HG03280 (cell line): ENCODE measurements around the gene OMP.

Experiments used
- ATAC-seq: cut with Tn5 transposase; IDR thresholded peaks from one replicate; pipeline ENCODE4 v1.9.1; 2021; ENCODE audit warnings: mild to moderate bottlenecking, moderate library complexity; ENCODE audit not compliant: unreplicated experiment

OMP gene

DNA sequence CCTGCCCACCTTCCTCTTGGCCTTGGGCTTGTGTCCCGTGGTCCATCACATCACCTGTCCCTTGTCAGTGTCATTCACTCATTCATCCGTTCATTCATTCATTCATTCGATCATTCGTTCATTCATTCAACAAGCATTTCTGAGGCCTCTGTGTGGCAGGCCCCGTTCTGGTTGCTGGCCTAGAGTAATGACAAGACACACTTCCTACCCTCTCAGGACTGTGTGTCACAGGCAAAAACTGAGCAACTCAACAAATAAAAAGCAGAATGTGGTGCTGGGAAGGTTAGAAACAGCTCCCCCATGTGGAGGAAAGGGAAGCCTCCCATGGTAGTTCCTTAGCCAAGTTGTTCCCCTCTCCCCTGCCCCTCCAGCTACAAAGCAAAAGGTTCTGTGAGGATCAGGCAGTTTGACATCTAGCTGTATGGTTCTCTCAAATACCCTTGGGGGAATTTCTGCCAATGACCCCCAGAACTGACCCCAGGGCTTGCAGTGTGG is 1.6 kb upstream of the OMP start:
- ATAC-seq, result no peak

DNA sequence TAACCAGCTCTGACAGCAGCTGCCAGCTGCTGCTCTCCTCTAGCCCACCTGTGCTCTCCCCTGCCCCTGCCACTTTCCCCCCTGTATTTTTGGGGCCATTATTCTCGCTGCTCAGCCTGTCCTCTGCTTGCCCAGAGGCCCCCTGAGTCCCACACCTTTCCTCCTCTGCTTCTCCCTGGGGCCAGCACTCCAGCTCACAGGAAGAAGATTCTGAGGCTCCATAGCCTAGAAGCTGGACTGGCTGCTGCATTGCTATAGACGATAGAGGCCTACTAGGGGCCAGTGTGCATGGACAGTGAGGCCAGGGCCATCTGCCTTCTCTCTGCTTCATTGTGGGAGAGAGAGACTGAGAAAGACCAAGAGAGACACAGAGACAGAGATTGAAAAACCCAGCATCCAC is 679 bp downstream of the OMP start:
- no peak for ATAC-seq

- no peak for ATAC-seq
Measured at GRCh38 chr11:77104727-77105126, 2.1 kb downstream of the OMP start.

DNA sequence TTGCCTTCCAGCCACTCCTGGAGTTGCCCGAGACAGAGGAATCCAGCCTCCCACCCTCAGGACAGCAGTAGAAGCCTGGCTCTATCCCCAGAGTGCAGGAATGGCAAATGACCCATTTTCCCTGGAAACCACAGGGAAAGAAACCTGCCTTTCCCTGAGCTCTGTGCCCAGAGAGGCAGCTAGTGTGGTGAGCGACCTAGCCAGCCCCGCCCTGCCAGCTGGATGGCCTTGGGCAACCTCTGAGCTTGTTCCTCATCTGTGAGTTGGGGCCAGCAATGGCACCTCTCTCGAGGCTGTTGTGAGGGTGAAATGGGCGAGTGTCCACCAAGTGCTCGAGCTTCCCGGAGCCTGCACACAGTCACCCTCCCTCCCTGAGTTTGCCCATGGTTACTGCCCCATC is 3.7 kb downstream of the OMP start:
- ATAC-seq, result no peak

DNA sequence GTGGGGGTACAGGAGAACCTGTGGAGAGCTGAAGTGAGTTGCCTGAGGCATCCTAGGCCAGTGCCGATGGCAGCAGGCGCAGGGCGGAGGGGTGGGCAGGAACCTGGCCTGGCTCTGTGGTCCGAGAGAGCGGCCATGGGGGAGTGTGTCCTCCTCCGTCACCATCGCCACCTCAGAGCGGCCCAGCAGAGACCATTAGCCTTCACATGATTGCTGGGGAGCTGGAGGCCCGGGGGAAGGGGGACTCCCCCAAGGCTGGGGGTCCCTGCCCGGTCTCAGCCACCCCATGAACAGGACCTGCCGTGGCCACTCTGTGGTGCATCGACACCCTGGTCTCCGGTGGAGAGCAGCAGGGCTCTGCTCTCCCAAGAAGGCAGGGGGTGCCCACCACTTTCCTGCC is 4.1 kb downstream of the OMP start:
- no peak for ATAC-seq

DNA sequence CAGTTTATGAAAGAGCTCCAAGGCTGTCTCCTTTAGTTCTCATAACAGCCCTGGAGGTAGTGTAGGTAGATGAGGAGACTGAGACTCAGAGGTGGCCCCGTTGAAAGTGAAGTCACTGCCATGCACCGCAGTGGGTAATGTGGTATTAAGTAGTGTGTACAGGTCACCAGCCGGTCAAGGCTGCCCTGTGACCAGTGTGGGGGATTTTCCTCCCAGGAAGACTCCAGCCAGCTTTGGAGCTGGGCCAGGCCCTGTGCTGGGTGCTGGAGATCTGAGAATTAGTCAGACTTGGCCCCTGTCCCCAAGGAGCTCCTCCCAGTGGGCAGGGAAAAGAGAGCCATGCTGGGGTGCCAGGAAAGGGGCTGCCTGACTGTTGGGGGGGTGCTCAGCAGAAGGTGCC is 5.3 kb downstream of the OMP start:
- no peak for ATAC-seq

GRCh38 chr11:77108436-77108835 is 5.8 kb downstream of the OMP start:
- ATAC-seq, result no peak

DNA sequence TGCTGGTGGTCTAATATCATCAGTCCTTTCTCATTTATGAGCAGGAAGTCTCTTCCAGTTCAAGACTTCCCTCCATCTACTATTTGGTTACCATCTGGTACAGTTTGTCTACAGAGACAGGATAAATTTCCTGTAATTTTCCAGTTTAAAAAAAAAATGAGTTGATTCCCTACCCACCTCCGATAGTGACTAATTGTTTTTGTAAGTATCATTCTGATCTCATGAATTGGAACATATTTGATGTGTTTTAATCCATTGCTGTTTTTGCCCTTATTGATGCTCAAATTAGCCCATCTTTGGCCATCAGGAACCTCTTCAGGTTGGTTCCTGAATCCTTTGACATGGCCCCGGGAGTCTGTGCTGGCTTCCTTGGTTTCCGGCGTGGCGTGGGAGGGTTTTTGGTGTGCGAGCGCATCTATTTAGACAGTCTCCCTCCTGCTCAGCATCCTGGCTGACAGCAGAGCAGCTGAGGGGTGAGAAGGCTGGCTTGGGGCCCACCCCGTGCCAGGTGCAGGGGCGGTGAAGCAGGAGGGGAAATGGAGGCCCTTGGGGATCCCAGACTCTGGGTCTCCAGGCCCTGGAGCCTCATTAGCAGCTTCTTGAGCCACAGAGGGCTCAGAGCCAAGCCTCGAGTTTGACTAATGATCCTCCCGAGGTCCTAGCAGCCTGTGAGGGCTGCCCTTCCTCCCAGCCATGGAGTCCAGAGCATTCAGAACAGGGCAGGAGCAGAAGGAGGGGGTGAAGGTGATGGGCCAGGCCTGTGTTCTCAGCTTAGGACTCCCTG is 6.8 kb downstream of the OMP start:
- no peak for ATAC-seq

DNA sequence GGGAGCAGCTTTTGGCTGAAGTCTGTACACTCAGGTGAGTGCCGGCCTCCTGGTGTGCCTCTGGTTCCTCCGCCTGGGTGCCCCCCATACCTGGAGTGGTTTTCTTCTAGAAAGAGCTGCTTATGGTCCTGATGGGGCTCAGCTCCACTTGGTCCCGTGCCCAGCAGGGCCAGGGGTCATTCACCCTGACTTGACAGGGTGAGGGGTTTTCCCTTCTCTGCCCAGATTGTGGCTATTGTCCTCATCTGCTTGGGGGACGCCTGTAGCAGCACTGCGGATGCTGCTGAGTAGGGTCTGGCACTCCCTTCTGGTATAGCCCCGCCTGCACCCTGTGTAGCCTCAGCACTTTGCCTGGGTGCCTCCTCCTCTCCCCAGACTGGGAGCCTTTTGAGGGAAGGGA is 8.2 kb downstream of the OMP start:
- no peak for ATAC-seq

DNA sequence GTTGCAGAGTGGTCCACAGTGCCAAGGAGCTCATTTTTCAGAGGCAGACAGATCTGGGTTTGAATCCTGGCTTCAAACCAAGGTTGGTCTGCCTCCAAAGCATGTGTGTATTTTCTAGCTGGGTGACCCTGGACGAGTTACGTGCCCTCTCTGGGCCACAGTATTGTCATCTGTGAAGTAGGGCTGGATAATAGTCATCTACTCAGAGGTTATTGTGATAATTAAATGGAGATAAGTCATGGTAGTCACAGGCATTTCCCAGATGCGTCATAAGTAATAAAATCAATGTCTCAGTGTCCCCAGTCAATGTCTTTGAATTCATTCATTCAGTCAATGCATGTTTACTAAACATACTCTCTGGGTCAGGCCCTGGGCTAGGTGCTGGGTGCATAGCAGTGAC is 8.6 kb downstream of the OMP start:
- no peak for ATAC-seq

GRCh38 chr11:77111946-77112345 is 9.3 kb downstream of the OMP start:
- ATAC-seq, result no peak

DNA sequence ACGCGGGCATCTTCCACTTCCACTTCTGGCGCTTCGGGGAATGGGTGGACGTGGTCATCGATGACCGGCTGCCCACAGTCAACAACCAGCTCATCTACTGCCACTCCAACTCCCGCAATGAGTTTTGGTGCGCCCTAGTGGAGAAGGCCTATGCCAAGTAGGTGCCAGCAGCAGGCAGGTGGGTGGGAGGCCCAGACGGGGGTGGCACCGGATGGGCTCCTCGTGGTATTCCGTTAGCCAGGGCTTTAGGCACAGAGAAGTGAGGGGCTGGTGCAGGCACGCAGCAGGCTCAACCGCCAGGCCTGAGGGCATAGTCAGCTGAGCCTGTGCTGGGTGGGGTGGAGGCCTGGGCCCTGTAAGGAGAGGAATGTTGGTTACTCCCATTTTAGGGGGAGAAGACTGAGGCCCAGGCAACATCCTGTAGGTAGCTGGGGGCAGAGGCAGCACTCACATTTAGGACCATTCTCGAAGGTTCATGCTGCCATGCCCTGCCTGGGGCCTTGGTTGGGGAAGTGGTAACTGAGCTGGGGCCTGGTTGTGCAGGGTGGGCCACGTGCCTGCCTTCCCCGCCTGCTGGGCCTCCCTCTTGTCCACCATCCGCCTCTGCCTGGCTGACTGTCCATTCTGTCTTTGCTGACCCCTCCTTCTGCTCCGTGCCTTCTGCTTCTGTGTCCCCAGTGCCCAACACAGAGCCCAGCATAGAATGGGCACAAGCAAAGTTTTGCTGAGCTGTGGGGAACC is 10.2 kb downstream of the OMP start:
- no peak for ATAC-seq

GRCh38 chr11:77113382-77114088 is 10.9 kb downstream of the OMP start:
- ATAC-seq, result no peak

GRCh38 chr11:77114089-77114463 is 11.4 kb downstream of the OMP start:
- no peak for ATAC-seq

- ATAC-seq, result no peak
Measured at GRCh38 chr11:77115181-77115611, 12.6 kb downstream of the OMP start.

GRCh38 chr11:77115956-77116355 is 13.3 kb downstream of the OMP start:
- no peak for ATAC-seq

- no peak for ATAC-seq
Measured at GRCh38 chr11:77117492-77117891, 14.9 kb downstream of the OMP start.

DNA sequence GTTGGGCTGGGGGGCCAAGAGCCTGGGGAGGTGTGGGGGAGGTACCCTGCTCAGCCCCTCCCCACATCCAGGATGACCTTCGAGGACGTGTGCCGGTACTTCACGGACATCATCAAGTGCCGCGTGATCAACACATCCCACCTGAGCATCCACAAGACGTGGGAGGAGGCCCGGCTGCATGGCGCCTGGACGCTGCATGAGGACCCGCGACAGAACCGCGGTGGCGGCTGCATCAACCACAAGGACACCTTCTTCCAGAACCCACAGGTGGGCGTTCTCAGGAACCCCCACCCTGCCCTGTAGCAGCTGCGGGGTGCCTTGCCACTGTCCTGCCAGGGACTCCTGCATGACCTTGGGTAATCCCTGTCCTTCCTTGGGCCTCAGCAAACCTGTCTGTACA is 15.4 kb downstream of the OMP start:
- no peak for ATAC-seq

DNA sequence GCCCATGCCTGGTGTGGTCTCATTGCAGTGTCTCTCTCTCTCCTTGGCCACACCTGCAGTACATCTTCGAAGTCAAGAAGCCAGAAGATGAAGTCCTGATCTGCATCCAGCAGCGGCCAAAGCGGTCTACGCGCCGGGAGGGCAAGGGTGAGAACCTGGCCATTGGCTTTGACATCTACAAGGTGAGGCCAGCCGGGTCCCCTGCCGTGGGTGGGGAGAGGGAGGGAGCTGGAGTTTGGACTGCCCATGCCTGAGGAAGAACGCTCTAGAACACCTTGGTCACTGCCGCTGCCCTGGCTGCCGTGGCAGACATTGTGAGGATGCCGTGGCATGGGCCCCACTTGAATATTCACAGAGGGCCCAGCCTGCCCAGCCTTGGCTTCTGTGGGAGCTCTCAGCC is 16.3 kb downstream of the OMP start:
- no peak for ATAC-seq

GRCh38 chr11:77119531-77119936 is 16.9 kb downstream of the OMP start:
- no peak for ATAC-seq

GRCh38 chr11:77120571-77120970 is 17.9 kb downstream of the OMP start:
- ATAC-seq, result no peak
